ENCODE measurements around the gene CD82.

DNA sequence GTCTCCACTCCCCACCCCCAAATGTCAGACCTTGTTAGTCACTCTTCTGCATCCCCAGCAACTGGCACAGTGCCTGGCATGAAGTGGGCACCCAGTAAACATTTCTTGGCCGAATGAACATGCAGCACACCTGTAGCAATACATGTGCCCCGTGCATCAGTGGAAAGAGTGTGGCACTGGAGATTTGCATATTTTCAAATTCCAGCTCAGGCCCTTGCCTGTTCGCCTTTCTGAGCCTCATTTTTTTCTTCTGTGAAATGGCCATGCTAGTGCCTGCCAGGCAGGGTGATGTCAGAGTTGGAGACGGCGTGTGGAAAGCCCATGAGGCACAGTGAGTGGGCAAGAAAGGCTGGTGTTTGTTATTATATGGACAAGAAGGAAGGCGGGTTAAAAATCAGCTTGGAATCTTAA, 38.7 kb downstream of the CD82 start:
- TF ChIP-seq POLR2A (IDR thresholded peaks at IDR 0.05; ENCODE audit: low read depth, low read length) (no peak), POLR2AphosphoS5 (IDR thresholded peaks at IDR 0.05; ENCODE audit: low read depth, low read length) (no peak), TAF1 (IDR thresholded peaks at IDR 0.05; ENCODE audit: low read depth, low read length) (no peak)
